T-cell (primary cell): ENCODE results near the gene DGKZ. TPM values are rescaled to one million over a fixed set of nuclear protein-coding genes. Genes with fewer than 3 reads are reported as not detected.

Source experiments
- ATAC-seq, 4 experiments: fragments of 200-7000 bp in 3 of 4; fragments of 150-1000 bp in 1 of 4; cut with Tn5 transposase; replicated peaks in 1 of 4; 1 replicate in 3 of 4; 2 replicates in 1 of 4; pipeline ENCODE4 v1.10.0; 2021; ENCODE audit warnings: moderate library complexity in 3 of 4, mild to moderate bottlenecking in 2 of 4, moderate number of reproducible peaks in 1 of 4
- CTCF ChIA-PET, 2 donors: fragments of 300-600 bp; sonication (Branson Sonifier 250); formaldehyde crosslinking; loops; one replicate each; lab custom pipeline; 2022; ENCODE audit warnings: antibody characterized with exemption in 2 of 2; lab: Charles Lee
- POLR2A ChIA-PET, 2 donors: fragments of 300-600 bp; sonication (Branson Sonifier 250); formaldehyde crosslinking; loops; one replicate each; lab custom pipeline; 2022; ENCODE audit warnings: antibody characterized with exemption in 2 of 2; lab: Charles Lee
- DNase-seq, 35 experiments: peaks; one replicate each; pipeline versions ENCODE4 v3.0.0 to v3.0.0-alpha.2; 2013 to 2023
- H3K27ac ChIP-seq: one replicate; pipeline ENCODE4 v1.5.1; 2013; ENCODE audit warnings: low read length
- H3K27me3 ChIP-seq, 2 experiments: replicated peaks in 1 of 2; 1 replicate in 1 of 2; 2 replicates in 1 of 2; pipeline versions ENCODE4 v1.6.1 to v1.7.0; 2013; ENCODE audit warnings: low read length in 1 of 2, mixed read lengths in 1 of 2; ENCODE audit not compliant: control insufficient read depth in 2 of 2, insufficient read depth in 2 of 2; ENCODE audit errors: extremely low read depth in 1 of 2
- H3K36me3 ChIP-seq, 2 donors: 1 replicate in 1 of 2; 2 replicates in 1 of 2; pipeline versions ENCODE4 v1.6.1 to v1.7.0; 2013; ENCODE audit warnings: low read length in 1 of 2; ENCODE audit not compliant: control insufficient read depth in 2 of 2, insufficient read depth in 1 of 2; ENCODE audit errors: extremely low read depth in 1 of 2
- H3K4me1 ChIP-seq, 2 experiments: 1 replicate in 1 of 2; 2 replicates in 1 of 2; pipeline versions ENCODE4 v1.6.1 to v1.7.0; 2013; ENCODE audit warnings: low read length in 2 of 2, mixed read lengths in 1 of 2; ENCODE audit not compliant: insufficient read depth in 2 of 2, control insufficient read depth in 1 of 2; ENCODE audit errors: extremely low read depth in 1 of 2
- H3K4me3 ChIP-seq, 2 donors: 1 replicate in 1 of 2; 2 replicates in 1 of 2; pipeline versions ENCODE4 v1.5.1 to v1.7.0; 2013; ENCODE audit warnings: mild to moderate bottlenecking in 2 of 2, low read length in 1 of 2, moderate library complexity in 1 of 2; ENCODE audit not compliant: control insufficient read depth in 1 of 2; ENCODE audit errors: extremely low read depth in 1 of 2
- H3K9me3 ChIP-seq: 2 replicates; pipeline ENCODE4 v1.7.0; 2013
- H3K27ac Mint-ChIP-seq, 2 donors: one replicate each; pipeline ENCODE4 v1.8.0; 2020 to 2021; ENCODE audit warnings: mild to moderate bottlenecking in 2 of 2, mixed read lengths in 2 of 2
- H3K27me3 Mint-ChIP-seq, 2 donors: one replicate each; pipeline ENCODE4 v1.8.0; 2021 to 2022; ENCODE audit warnings: mixed read lengths in 2 of 2
- H3K36me3 Mint-ChIP-seq: one replicate; pipeline ENCODE4 v1.8.0; 2021; ENCODE audit warnings: mixed read lengths
- H3K4me1 Mint-ChIP-seq, 3 donors: one replicate each; pipeline ENCODE4 v1.8.0; 2020 to 2022; ENCODE audit warnings: mixed read lengths in 3 of 3, mild to moderate bottlenecking in 1 of 3
- H3K4me3 Mint-ChIP-seq, 3 donors: one replicate each; pipeline ENCODE4 v1.8.0; 2020 to 2022; ENCODE audit warnings: mild to moderate bottlenecking in 3 of 3, mixed read lengths in 3 of 3, moderate library complexity in 3 of 3
- H3K9me3 Mint-ChIP-seq, 3 donors: one replicate each; pipeline ENCODE4 v1.8.0; 2020 to 2022; ENCODE audit warnings: mixed read lengths in 3 of 3
- WGBS: methylation state at CpG from one replicate; pipeline ENCODE4 v1.1.5; 2013; ENCODE audit warnings: missing lambda C conversion rate; ENCODE audit not compliant: insufficient coverage; 5-methylcytosine and 5-hydroxymethylcytosine counted together
- total RNA-seq, 35 experiments: library from RNA in 6 of 35; stranded (reverse) in 6 of 35; fragments of 120-200 nt in 1 of 35; gene quantifications; one replicate each; pipeline versions ENCODE4 v1.2.1 to v1.2.4 and lab custom pipeline; 2013 to 2026

Gene DGKZ
- total RNA-seq, 5 donors from 2014 or later (not counting 1 experiment from before 2014, with no cell fraction given): 235 to 318 (median 251) TPM

- H3K4me3 ChIP-seq: no peak overlapping the region
- ChIA-PET POLR2A (interaction anchor here in 1 of 2 donors (0.8 kb wide), 1 partner anchor 10 kb away, joined by 4 read pairs; no protein-coding TSS in a partner anchor), CTCF (interaction anchor here in 1 of 2 donors (0.7 kb wide), 1 partner anchor 390 kb away, joined by 4 read pairs; no protein-coding TSS in a partner anchor)
- 88% methylated on average over 7 of the region's 16 CpGs for WGBS
- H3K27ac Mint-ChIP-seq: peak overlapping the region; percentile 88 to 89
- no peaks in the 10 kb centered on the region for H3K9me3 Mint-ChIP-seq
- H3K27me3 ChIP-seq: peaks cover 0 to 33% of the 10 kb centered on the region in 2 experiments
- no peaks in the 10 kb centered on the region for H3K9me3 ChIP-seq
- H3K4me1 ChIP-seq: peaks cover 68 to 80% of the 10 kb centered on the region in 2 experiments
- peaks cover 79 to 93% (median 86%) of the 10 kb centered on the region in 3 donors for H3K4me1 Mint-ChIP-seq
- no peak for DNase-seq
- peaks cover 0 to 4% of the 10 kb centered on the region in 2 donors for H3K36me3 ChIP-seq
- H3K27me3 Mint-ChIP-seq: no peaks in the 10 kb centered on the region
- peak overlapping the region in 1 of 3 donors; percentile 70 for H3K4me3 Mint-ChIP-seq
- no peak overlapping the region for H3K27ac ChIP-seq
- no peak for ATAC-seq
- H3K36me3 Mint-ChIP-seq: no peaks in the 10 kb centered on the region
These were observed 8.1 kb upstream of the DGKZ start for GRCh38 chr11:46338988-46339666.

- Histone ChIP-seq H3K9me3 (no peaks in the 10 kb centered on the region), H3K36me3 (peaks cover 0 to 4% of the 10 kb centered on the region in 2 donors), H3K27ac (no peak overlapping the region), H3K4me1 (peaks cover 67 to 79% of the 10 kb centered on the region in 2 experiments), H3K27me3 (peaks cover 0 to 26% of the 10 kb centered on the region in 2 experiments), H3K4me3 (no peak overlapping the region)
- Mint-ChIP-seq H3K9me3 (no peaks in the 10 kb centered on the region), H3K27me3 (no peaks in the 10 kb centered on the region), H3K27ac (peak overlapping the region; percentile 71 to 88), H3K36me3 (no peaks in the 10 kb centered on the region), H3K4me3 (no peak overlapping the region), H3K4me1 (peaks cover 79 to 93% (median 86%) of the 10 kb centered on the region in 3 donors)
- DNase-seq (no peak), ATAC-seq (no peak)
- CTCF ChIA-PET: no interaction called here
- WGBS: 95% methylated on average over 2 of the region's 2 CpGs
- POLR2A ChIA-PET: interaction anchor here in 1 of 2 donors (1.2 kb wide), 1 partner anchor 9 kb away, joined by 3 read pairs; no protein-coding TSS in a partner anchor
These were observed 7.4 kb upstream of the DGKZ start for GRCh38 chr11:46339816-46340215.

- peaks cover 0 to 4% of the 10 kb centered on the region in 2 donors for H3K36me3 ChIP-seq
- Mint-ChIP-seq H3K9me3 (no peaks in the 10 kb centered on the region), H3K27ac (peak overlapping the region; percentile 88), H3K36me3 (no peaks in the 10 kb centered on the region), H3K27me3 (no peaks in the 10 kb centered on the region), H3K4me1 (peaks cover 85 to 94% (median 89%) of the 10 kb centered on the region in 3 donors), H3K4me3 (peak overlapping the region in 1 of 3 donors; percentile 63)
- WGBS: 85% methylated on average over 2 of the region's 3 CpGs
- DNase-seq (no peak), ATAC-seq (no peak)
- H3K4me1 ChIP-seq: peaks cover 72 to 79% of the 10 kb centered on the region in 2 experiments
- H3K27me3 ChIP-seq: peaks cover 0 to 13% of the 10 kb centered on the region in 2 experiments
- no peak overlapping the region for H3K27ac ChIP-seq
- ChIA-PET CTCF (no interaction called here), POLR2A (interaction anchor here in 1 of 2 donors (0.6 kb wide), 1 partner anchor 482 kb away, joined by 8 read pairs; no protein-coding TSS in a partner anchor)
- no peaks in the 10 kb centered on the region for H3K9me3 ChIP-seq
- H3K4me3 ChIP-seq: peak overlapping the region in 1 of 2 donors; percentile 58
These were observed 5.8 kb upstream of the DGKZ start for GRCh38 chr11:46341454-46341853.

GRCh38 chr11:46342239-46342638 is 5.0 kb upstream of the DGKZ start:
- ChIA-PET CTCF (interaction anchor here in 1 of 2 donors (0.6 kb wide), 1 partner anchor 29 kb away, joined by 3 read pairs; no protein-coding TSS in a partner anchor), POLR2A (no interaction called here)
- H3K27me3 ChIP-seq: peaks cover 0 to 9% of the 10 kb centered on the region in 2 experiments
- ATAC-seq (peak in 3 of 4 experiments; percentile 17 to 27 (median 17)), DNase-seq (peak in 6 of 35 experiments; percentile 17 to 53 (median 42))
- peak overlapping the region; percentile 26 for H3K27ac ChIP-seq
- no peaks in the 10 kb centered on the region for H3K9me3 ChIP-seq
- no peaks in the 10 kb centered on the region for H3K36me3 Mint-ChIP-seq
- H3K27me3 Mint-ChIP-seq: no peaks in the 10 kb centered on the region
- peak overlapping the region in 1 of 2 donors; percentile 58 for H3K4me3 ChIP-seq
- 40% methylated on average over 3 of the region's 5 CpGs for WGBS
- peak overlapping the region; percentile 88 for H3K27ac Mint-ChIP-seq
- no peaks in the 10 kb centered on the region for H3K9me3 Mint-ChIP-seq
- H3K4me3 Mint-ChIP-seq: peak overlapping the region in 1 of 3 donors; percentile 63
- H3K4me1 Mint-ChIP-seq: peaks cover 86 to 97% (median 89%) of the 10 kb centered on the region in 3 donors
- peaks cover 75 to 80% of the 10 kb centered on the region in 2 experiments for H3K4me1 ChIP-seq
- peaks cover 0 to 4% of the 10 kb centered on the region in 2 donors for H3K36me3 ChIP-seq

GRCh38 chr11:46343520-46343919 is 3.7 kb upstream of the DGKZ start:
- H3K9me3 Mint-ChIP-seq: no peaks in the 10 kb centered on the region
- no peaks in the 10 kb centered on the region for H3K9me3 ChIP-seq
- peak overlapping the region; percentile 88 for H3K27ac Mint-ChIP-seq
- H3K27me3 Mint-ChIP-seq: no peaks in the 10 kb centered on the region
- WGBS: 95% methylated on average over 2 of the region's 3 CpGs
- H3K4me3 ChIP-seq: no peak overlapping the region
- H3K4me1 Mint-ChIP-seq: peaks cover 76 to 88% (median 82%) of the 10 kb centered on the region in 3 donors
- no peaks in the 10 kb centered on the region for H3K36me3 Mint-ChIP-seq
- CTCF ChIA-PET: interaction anchor here (0.8 to 1.0 kb wide), 2 partner anchors 10 to 239 kb away, joined by 3 to 6 read pairs; no protein-coding TSS in a partner anchor
- no peak for DNase-seq
- POLR2A ChIA-PET: interaction anchor here in 1 of 2 donors (0.6 kb wide), 1 partner anchor 45 kb away, joined by 4 read pairs; no protein-coding TSS in a partner anchor
- H3K4me1 ChIP-seq: peaks cover 69 to 77% of the 10 kb centered on the region in 2 experiments
- ATAC-seq: no peak
- H3K36me3 ChIP-seq: no peaks in the 10 kb centered on the region
- H3K27ac ChIP-seq: no peak overlapping the region
- H3K27me3 ChIP-seq: peaks cover 0 to 7% of the 10 kb centered on the region in 2 experiments
- peak overlapping the region in 1 of 3 donors; percentile 85 for H3K4me3 Mint-ChIP-seq

- H3K4me1 Mint-ChIP-seq: peaks cover 78 to 88% (median 83%) of the 10 kb centered on the region in 3 donors
- Histone ChIP-seq H3K4me3 (peak overlapping the region; percentile 56 to 85), H3K9me3 (no peaks in the 10 kb centered on the region), H3K4me1 (peaks cover 64 to 82% of the 10 kb centered on the region in 2 experiments), H3K36me3 (peaks cover 0 to 6% of the 10 kb centered on the region in 2 donors), H3K27ac (peak overlapping the region; percentile 40), H3K27me3 (peaks cover 0 to 3% of the 10 kb centered on the region in 2 experiments)
- 33% methylated on average over 14 of the region's 20 CpGs for WGBS
- ATAC-seq (no peak), DNase-seq (peak in 1 of 35 experiments; percentile 44)
- no peaks in the 10 kb centered on the region for H3K36me3 Mint-ChIP-seq
- ChIA-PET CTCF (no interaction called here), POLR2A (interaction anchor here in 1 of 2 donors (1.0 kb wide), 1 partner anchor 12 kb away, joined by 3 read pairs; no protein-coding TSS in a partner anchor)
- peak overlapping the region; percentile 81 to 85 (median 83) for H3K4me3 Mint-ChIP-seq
- H3K9me3 Mint-ChIP-seq: no peaks in the 10 kb centered on the region
- peak overlapping the region; percentile 88 for H3K27ac Mint-ChIP-seq
- no peaks in the 10 kb centered on the region for H3K27me3 Mint-ChIP-seq
These were observed 2.1 kb upstream of the DGKZ start for GRCh38 chr11:46345131-46345597.
